Dendritic cell treated with granulocyte-macrophage colony-stimulating factor and Interleukin-4, amounts not matched to agents 40 ng/mL and 50 ng/mL, for 4 days (primary cell): ENCODE measurements around the gene ITPA.
A peak's percentile ranks its signal among the peaks of the same experiment; 100 is the strongest.

Source experiments
- H3K27ac Mint-ChIP-seq: one replicate; pipeline ENCODE4 v1.8.0; 2022; ENCODE audit warnings: mild to moderate bottlenecking, mixed read lengths
- H3K27me3 Mint-ChIP-seq: one replicate; pipeline ENCODE4 v1.8.0; 2022; ENCODE audit warnings: mild to moderate bottlenecking, mixed read lengths
- H3K36me3 Mint-ChIP-seq: one replicate; pipeline ENCODE4 v1.8.0; 2022; ENCODE audit warnings: low read depth, mixed read lengths
- H3K4me1 Mint-ChIP-seq: one replicate; pipeline ENCODE4 v1.8.0; 2022; ENCODE audit warnings: low read depth, mixed read lengths
- H3K4me3 Mint-ChIP-seq: one replicate; pipeline ENCODE4 v1.8.0; 2022; ENCODE audit warnings: mild to moderate bottlenecking, moderate library complexity, mixed read lengths
- H3K9me3 Mint-ChIP-seq: one replicate; pipeline ENCODE4 v1.8.0; 2022; ENCODE audit warnings: mixed read lengths
- intact Hi-C: fragments of 100-400 bp; cut with micrococcal nuclease; formaldehyde crosslinking; loops from one replicate; pipeline ENCODE4 v1.15.0; 2022

Gene ITPA

DNA sequence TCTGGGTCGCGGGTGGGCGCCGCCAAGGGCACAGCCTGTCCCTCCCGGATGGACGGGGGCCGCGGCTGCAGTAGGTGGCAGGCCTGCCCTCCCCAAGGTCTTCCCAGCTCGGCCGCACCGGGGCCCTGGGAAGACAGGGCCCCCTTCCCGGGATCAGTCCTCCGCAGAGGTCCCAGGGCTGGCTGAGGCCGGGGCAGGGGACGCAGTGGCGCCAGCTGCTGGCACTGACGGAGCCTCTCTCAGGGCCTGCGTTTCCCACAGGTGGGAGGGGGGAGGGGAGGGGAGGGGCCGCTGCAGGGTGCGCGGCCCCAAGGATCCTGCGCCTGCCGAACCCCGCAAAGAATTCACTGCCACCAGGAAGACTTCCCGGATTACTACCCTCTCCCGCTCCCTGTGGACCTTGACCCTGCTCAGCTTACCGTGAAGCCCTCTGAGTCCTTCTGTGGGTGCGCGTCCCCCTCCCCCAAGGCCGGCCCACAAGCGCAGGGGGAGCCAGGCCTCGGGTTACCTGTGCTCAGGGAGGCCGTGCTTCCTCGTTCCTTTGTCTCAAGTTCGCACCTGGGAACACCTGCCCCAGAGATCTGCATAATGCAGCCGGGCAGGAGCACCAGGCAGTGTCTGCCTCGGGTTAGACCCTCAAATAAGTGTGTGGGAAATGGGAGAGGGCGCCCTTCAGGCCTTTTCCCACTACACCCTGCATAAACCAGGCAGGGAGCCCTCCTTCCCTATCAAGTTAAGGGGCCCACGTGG is 41.0 kb upstream of the ITPA start:
- Mint-ChIP-seq H3K9me3 (no peaks in the 10 kb centered on the region), H3K4me1 (peaks cover 10% of the 10 kb centered on the region), H3K4me3 (no peak overlapping the region), H3K27ac (no peak overlapping the region), H3K27me3 (peaks cover 82% of the 10 kb centered on the region), H3K36me3 (no peaks in the 10 kb centered on the region)
- intact Hi-C loops, result no loop called here

GRCh38 chr20:3168829-3169590 is 40.3 kb upstream of the ITPA start:
- Mint-ChIP-seq H3K4me1 (peaks cover 17% of the 10 kb centered on the region), H3K9me3 (no peaks in the 10 kb centered on the region), H3K4me3 (no peak overlapping the region), H3K27me3 (peaks cover 84% of the 10 kb centered on the region), H3K36me3 (no peaks in the 10 kb centered on the region), H3K27ac (no peak overlapping the region)
- intact Hi-C loops, result no loop called here

- no peak overlapping the region for H3K27ac Mint-ChIP-seq
- H3K27me3 Mint-ChIP-seq, result peaks cover 87% of the 10 kb centered on the region
- H3K36me3 Mint-ChIP-seq, result no peaks in the 10 kb centered on the region
- no peaks in the 10 kb centered on the region for H3K9me3 Mint-ChIP-seq
- no peak overlapping the region for H3K4me3 Mint-ChIP-seq
- intact Hi-C loops, result no loop called here
- H3K4me1 Mint-ChIP-seq, result peaks cover 22% of the 10 kb centered on the region
Observed at GRCh38 chr20:3171391-3172125, 37.7 kb upstream of the ITPA start.

- intact Hi-C loops, result no loop called here
- peaks cover 82% of the 10 kb centered on the region for H3K27me3 Mint-ChIP-seq
- no peaks in the 10 kb centered on the region for H3K9me3 Mint-ChIP-seq
- peak overlapping the region; percentile 58 for H3K4me3 Mint-ChIP-seq
- H3K4me1 Mint-ChIP-seq, result peaks cover 22% of the 10 kb centered on the region
- no peaks in the 10 kb centered on the region for H3K36me3 Mint-ChIP-seq
- no peak overlapping the region for H3K27ac Mint-ChIP-seq
Observed at GRCh38 chr20:3172126-3172932, 37.0 kb upstream of the ITPA start.

- Mint-ChIP-seq H3K4me3 (peak within 1 kb of the TSS; percentile 86), H3K9me3 (no peaks in the 10 kb centered on the region), H3K36me3 (no peaks in the 10 kb centered on the region), H3K27ac (peak within 1 kb of the TSS; percentile 56), H3K27me3 (peaks cover 79% of the 10 kb centered on the region), H3K4me1 (peaks cover 26% of the 10 kb centered on the region)
- intact Hi-C loops, result no loop called here
Observed at GRCh38 chr20:3172933-3173609, 36.2 kb upstream of the ITPA start, which contains the start of gene LZTS3. LZTS3 (minus strand) TSS chr20:3173549; CDS start chr20:3167163, 6,386 bp downstream.

- Mint-ChIP-seq H3K4me3 (peak overlapping the region; percentile 86), H3K9me3 (no peaks in the 10 kb centered on the region), H3K27ac (peak overlapping the region; percentile 56), H3K36me3 (no peaks in the 10 kb centered on the region), H3K4me1 (peaks cover 29% of the 10 kb centered on the region), H3K27me3 (peaks cover 73% of the 10 kb centered on the region)
- intact Hi-C loops, result no loop called here
Observed at GRCh38 chr20:3173610-3174441, 35.5 kb upstream of the ITPA start.

DNA sequence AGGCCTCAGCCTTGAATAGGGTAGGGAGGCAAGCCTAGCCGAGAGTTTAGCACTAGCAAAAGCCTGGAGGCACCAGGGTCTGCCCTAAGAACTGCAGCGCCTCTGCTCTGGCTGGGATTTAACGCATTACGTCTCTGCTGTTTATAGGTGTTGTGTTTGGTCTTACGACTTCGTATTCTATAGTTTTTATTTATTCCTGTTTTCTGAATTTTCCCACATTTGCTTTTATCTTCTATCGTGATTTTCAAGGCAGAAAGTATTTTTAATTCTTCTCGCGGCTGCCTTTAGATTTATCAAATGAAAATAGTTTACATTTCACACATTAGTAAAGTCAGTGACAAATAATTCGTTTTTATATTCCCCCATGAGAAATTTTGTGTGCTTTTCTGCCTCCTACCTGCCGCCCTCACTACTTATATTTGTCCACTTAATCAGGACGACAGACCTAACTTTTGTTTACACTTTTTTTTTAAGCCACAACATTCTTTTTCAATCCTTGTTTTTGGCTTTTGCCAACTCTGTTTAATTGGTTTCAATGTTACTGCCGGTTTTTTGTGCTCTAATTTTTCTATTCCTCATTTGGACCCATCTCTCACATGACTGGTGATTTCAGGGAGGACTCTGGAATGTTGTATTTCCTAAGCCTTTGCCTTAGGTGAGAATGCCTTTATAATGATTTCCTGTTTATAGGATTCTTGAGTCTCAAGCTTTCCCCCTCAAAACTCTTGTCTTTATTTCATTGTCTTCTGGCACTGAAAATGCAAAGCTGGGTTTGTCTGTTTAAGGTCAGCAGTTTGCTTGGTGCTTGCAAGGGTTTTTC is 34.6 kb upstream of the ITPA start:
- H3K27ac Mint-ChIP-seq, result no peak overlapping the region
- no peaks in the 10 kb centered on the region for H3K9me3 Mint-ChIP-seq
- intact Hi-C loops, result no loop called here
- no peaks in the 10 kb centered on the region for H3K36me3 Mint-ChIP-seq
- H3K4me1 Mint-ChIP-seq, result peaks cover 29% of the 10 kb centered on the region
- H3K4me3 Mint-ChIP-seq, result peak overlapping the region; percentile 86
- peaks cover 66% of the 10 kb centered on the region for H3K27me3 Mint-ChIP-seq

DNA sequence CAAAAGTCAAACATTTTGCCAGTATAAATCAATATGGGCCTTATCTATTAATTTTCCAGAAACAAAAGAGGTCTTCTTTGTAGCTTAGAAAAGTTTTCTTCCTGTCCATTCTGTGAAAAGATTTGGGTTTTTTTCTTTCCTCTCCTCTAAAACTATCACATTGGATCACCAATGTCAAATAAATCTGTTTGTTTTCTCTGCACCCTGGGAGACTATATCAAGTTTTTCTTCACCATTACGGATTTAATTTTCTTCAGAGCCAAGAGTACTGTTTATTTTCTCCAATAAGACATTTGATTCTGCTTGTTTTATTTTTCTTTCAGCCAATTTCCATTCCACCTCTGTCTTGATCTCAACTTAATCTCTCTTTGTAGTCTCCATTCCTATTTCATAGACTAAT is 34.0 kb upstream of the ITPA start:
- intact Hi-C loops, result no loop called here
- no peak overlapping the region for H3K27ac Mint-ChIP-seq

DNA sequence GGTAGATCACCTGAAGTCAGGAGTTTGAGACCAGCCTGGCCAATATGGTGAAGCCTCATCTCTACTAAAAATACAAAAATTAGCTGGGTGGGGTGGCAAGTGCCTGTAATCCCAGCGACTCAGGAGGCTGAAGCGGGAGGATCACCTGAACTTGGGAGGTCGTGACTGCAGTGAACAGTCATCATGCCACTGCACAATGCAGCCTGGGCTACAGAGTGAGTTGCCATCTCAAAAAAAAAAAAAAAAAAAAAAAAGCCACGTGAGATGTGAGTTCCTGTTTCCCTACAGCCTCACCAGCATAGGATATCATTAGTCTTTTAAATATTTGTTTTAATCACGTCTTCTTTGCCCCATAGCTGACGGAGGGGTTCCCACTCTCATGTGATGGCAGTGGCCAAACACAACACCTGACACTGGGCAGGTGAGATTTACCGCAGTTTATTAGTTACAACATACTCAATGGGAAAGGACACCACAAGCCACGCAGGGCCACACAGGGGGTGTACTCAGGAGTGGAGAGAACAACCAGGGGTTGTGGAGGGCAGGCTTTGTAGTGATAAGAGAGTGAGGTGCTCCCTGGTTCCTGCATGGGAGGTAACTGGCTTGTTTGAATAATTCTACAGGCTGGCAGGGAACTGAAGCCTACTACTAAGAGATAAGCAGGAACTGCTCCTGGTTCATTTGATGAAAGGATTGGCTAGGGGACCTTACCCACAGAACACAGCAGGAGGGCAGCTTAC is 31.4 kb upstream of the ITPA start:
- intact Hi-C loops, result no loop called here
- H3K4me1 Mint-ChIP-seq, result peaks cover 29% of the 10 kb centered on the region
- no peaks in the 10 kb centered on the region for H3K9me3 Mint-ChIP-seq
- no peak overlapping the region for H3K4me3 Mint-ChIP-seq
- no peaks in the 10 kb centered on the region for H3K36me3 Mint-ChIP-seq
- H3K27ac Mint-ChIP-seq, result no peak overlapping the region
- H3K27me3 Mint-ChIP-seq, result peaks cover 36% of the 10 kb centered on the region

More for the DNA sequence above, 34.0 kb upstream of the ITPA start:
- H3K36me3 Mint-ChIP-seq, result no peaks in the 10 kb centered on the region
- H3K4me1 Mint-ChIP-seq, result peaks cover 29% of the 10 kb centered on the region
- no peaks in the 10 kb centered on the region for H3K9me3 Mint-ChIP-seq
- H3K4me3 Mint-ChIP-seq, result no peak overlapping the region
- peaks cover 60% of the 10 kb centered on the region for H3K27me3 Mint-ChIP-seq

DNA sequence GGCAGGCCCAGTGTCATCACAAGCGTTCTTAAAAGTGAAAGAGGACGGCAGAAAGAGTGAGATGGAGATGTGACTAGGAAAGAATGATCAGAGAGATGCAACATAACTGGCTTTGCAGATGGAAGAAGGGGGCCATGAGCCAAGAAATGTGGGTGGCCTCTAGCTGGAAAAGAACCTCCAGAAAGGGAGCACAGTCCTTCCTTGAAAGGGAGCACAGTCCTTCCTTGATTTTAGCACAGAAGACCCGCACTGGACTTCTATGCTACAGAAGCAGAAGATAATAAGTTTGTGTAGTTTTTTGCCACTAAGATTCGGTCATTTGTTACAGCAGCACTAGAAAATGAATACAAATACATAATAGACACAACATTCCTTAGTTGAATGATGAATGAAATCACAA is 29.0 kb upstream of the ITPA start:
- Mint-ChIP-seq H3K27ac (no peak overlapping the region), H3K4me3 (no peak overlapping the region)
- intact Hi-C loops, result no loop called here

DNA sequence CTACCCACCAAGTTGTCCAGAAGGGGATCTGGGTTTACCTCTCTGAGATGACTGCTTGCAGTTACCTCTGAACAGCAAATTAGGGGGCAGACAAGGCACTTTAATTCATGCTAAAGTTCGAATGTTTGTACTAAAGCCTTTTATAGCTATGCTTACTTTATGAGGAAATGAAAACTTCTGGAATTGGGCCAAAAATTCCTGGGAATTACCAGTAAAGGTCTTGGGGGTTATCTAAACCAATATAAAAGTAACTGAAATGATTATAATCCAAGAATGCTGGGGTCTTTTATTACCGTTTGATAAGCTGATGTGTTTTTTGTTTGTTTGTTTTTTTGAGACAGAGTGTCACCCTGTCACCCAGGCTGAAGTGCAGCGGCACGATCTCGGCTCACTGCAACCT is 28.0 kb upstream of the ITPA start:
- Mint-ChIP-seq H3K9me3 (no peaks in the 10 kb centered on the region), H3K27ac (no peak overlapping the region), H3K27me3 (peaks cover 7% of the 10 kb centered on the region), H3K4me3 (no peak overlapping the region), H3K4me1 (peaks cover 7% of the 10 kb centered on the region), H3K36me3 (no peaks in the 10 kb centered on the region)
- intact Hi-C loops, result no loop called here

More for the DNA sequence above, 29.0 kb upstream of the ITPA start:
- Mint-ChIP-seq H3K36me3 (no peaks in the 10 kb centered on the region), H3K27me3 (peaks cover 17% of the 10 kb centered on the region), H3K9me3 (no peaks in the 10 kb centered on the region), H3K4me1 (peaks cover 9% of the 10 kb centered on the region)
